Embryonic facial prominence (tissue), 1 donor: ENCODE measurements around the gene IPP.
A peak's percentile ranks its signal among the peaks of the same experiment; 100 is the strongest.
"Not testable (repeated sequence)": the region's sequence is repeated elsewhere in the genome, so short reads cannot be mapped to it uniquely, and the experiment has no call there.

Experiments
- DNase-seq: peaks from one replicate; pipeline ENCODE4 v3.0.0-alpha.2; 2016; ENCODE audit errors: extremely low spot score

Gene IPP

GRCh38 chr1:45750298-45751038 lies at the start of gene IPP:
IPP (minus strand) TSS chr1:45750653; CDS start chr1:45746411, 4,242 bp downstream.
- DNase-seq: peak; percentile 96

GRCh38 chr1:45796946-45797345 lies 46.5 kb upstream of the IPP start:
- no peak for DNase-seq

GRCh38 chr1:45796381-45796780 lies 45.9 kb upstream of the IPP start:
- no peak for DNase-seq

- no peak for DNase-seq
Measured at GRCh38 chr1:45793942-45794604, 43.6 kb upstream of the IPP start.

- no peak for DNase-seq
Measured at GRCh38 chr1:45792744-45793143, 42.3 kb upstream of the IPP start.

- no peak for DNase-seq
Measured at GRCh38 chr1:45789601-45790000, 39.1 kb upstream of the IPP start.

- no peak for DNase-seq
Measured at GRCh38 chr1:45787905-45788304, 37.5 kb upstream of the IPP start.

GRCh38 chr1:45785583-45785982 lies 35.1 kb upstream of the IPP start:
- no peak for DNase-seq

GRCh38 chr1:45775794-45776193 lies 25.3 kb upstream of the IPP start:
- DNase-seq: no peak

GRCh38 chr1:45772971-45773370 lies 22.5 kb upstream of the IPP start:
- no peak for DNase-seq

- no peak for DNase-seq
Measured at GRCh38 chr1:45769261-45769932, 18.9 kb upstream of the IPP start.

GRCh38 chr1:45767035-45767434 lies 16.6 kb upstream of the IPP start:
- no peak for DNase-seq

- no peak for DNase-seq
Measured at GRCh38 chr1:45765999-45766792, 15.7 kb upstream of the IPP start.

GRCh38 chr1:45762291-45762690 lies 11.8 kb upstream of the IPP start:
- DNase-seq: no peak

GRCh38 chr1:45755697-45756096 lies 5.2 kb upstream of the IPP start:
- no peak for DNase-seq

- no peak for DNase-seq
Measured at GRCh38 chr1:45753248-45754037, 3.0 kb upstream of the IPP start.

GRCh38 chr1:45752441-45753052 lies 2.1 kb upstream of the IPP start:
- DNase-seq: no peak

GRCh38 chr1:45752014-45752413 lies 1.6 kb upstream of the IPP start:
- no peak for DNase-seq

- not testable (repeated sequence) for DNase-seq
Measured at GRCh38 chr1:45751039-45751838, 786 bp upstream of the IPP start.

GRCh38 chr1:45746922-45747321 lies 3.5 kb downstream of the IPP start:
- no peak for DNase-seq
